ENCODE measurements around the gene THSD4. TPM values are rescaled to one million over a fixed set of nuclear protein-coding genes. Genes with fewer than 3 reads are reported as not detected.

THSD4 gene
- total RNA-seq, 1 experiment from 2014 or later = 29.3 TPM

GRCh38 chr15:71785996-71786395 lies 670.7 kb downstream of the THSD4 start:
- Histone ChIP-seq H3K27me3 (ENCODE audit: insufficient read depth, low read depth) (no peaks in the 10 kb centered on the region), H4K20me1 (ENCODE audit: insufficient read depth) (no peaks in the 10 kb centered on the region), H3K4me3 (no peak overlapping the region), H3K36me3 (ENCODE audit: low read depth) (no peaks in the 10 kb centered on the region), H3K79me2 (ENCODE audit: low read depth) (no peaks in the 10 kb centered on the region), H3K27ac (no peak overlapping the region), H3K9me3 (ENCODE audit: insufficient read depth, low read depth) (no peaks in the 10 kb centered on the region), H3F3A (ENCODE audit: insufficient read depth, low read depth) (peaks cover 14% of the 10 kb centered on the region), H3K9me2 (ENCODE audit: insufficient read depth) (no peaks in the 10 kb centered on the region), H2AFZ (no peak overlapping the region), H3K4me1 (replicated peaks; ENCODE audit: insufficient read depth) (peaks cover 25% of the 10 kb centered on the region), H3K4me2 (no peak overlapping the region)
- POLR2A ChIA-PET (ENCODE audit: unreplicated experiment) = no interaction called here
- no TSS peak for BruUV-seq (replicated peaks)
- intact Hi-C loops (cut with micrococcal nuclease; ENCODE audit: unreplicated experiment) = no loop called here
- DNase-seq = no peak
- CTCF ChIA-PET = no interaction called here
- no peak for TF ChIP-seq CTCF (conservative IDR thresholded peaks at IDR 0.05)
- no peak for TF ChIP-seq EZH2 (IDR thresholded peaks at IDR 0.05; ENCODE audit: low read depth)

GRCh38 chr15:71786673-71787072 lies 671.4 kb downstream of the THSD4 start:
- ChIA-PET POLR2A (ENCODE audit: unreplicated experiment) (no interaction called here), CTCF (interaction anchor here (0.9 kb wide), 1 partner anchor 34 kb away, joined by 3 read pairs; no protein-coding TSS in a partner anchor)
- no TSS peak for BruUV-seq (replicated peaks)
- intact Hi-C loops (cut with micrococcal nuclease; ENCODE audit: unreplicated experiment) = no loop called here
- H3K4me2 ChIP-seq = no peak overlapping the region
- H3K9me3 ChIP-seq (ENCODE audit: insufficient read depth, low read depth) = no peaks in the 10 kb centered on the region
- H3K4me3 ChIP-seq = no peak overlapping the region
- no peaks in the 10 kb centered on the region for H3K79me2 ChIP-seq (ENCODE audit: low read depth)
- H3K9me2 ChIP-seq (ENCODE audit: insufficient read depth) = no peaks in the 10 kb centered on the region
- H3K27ac ChIP-seq = no peak overlapping the region
- H3F3A ChIP-seq (ENCODE audit: insufficient read depth, low read depth) = peaks cover 20% of the 10 kb centered on the region
- no peaks in the 10 kb centered on the region for H3K27me3 ChIP-seq (ENCODE audit: insufficient read depth, low read depth)
- no peak for DNase-seq
- H4K20me1 ChIP-seq (ENCODE audit: insufficient read depth) = no peaks in the 10 kb centered on the region
- H3K36me3 ChIP-seq (ENCODE audit: low read depth) = no peaks in the 10 kb centered on the region
- TF ChIP-seq EZH2 (IDR thresholded peaks at IDR 0.05; ENCODE audit: low read depth) = no peak
- TF ChIP-seq CTCF (conservative IDR thresholded peaks at IDR 0.05) = no peak
- H3K4me1 ChIP-seq (replicated peaks; ENCODE audit: insufficient read depth) = peaks cover 32% of the 10 kb centered on the region
- no peak overlapping the region for H2AFZ ChIP-seq

- POLR2A ChIA-PET (ENCODE audit: unreplicated experiment) = no interaction called here
- no peaks in the 10 kb centered on the region for H3K36me3 ChIP-seq (ENCODE audit: low read depth)
- no peak overlapping the region for H3K4me3 ChIP-seq
- no TSS peak for BruUV-seq (replicated peaks)
- H3K9me2 ChIP-seq (ENCODE audit: insufficient read depth) = no peaks in the 10 kb centered on the region
- no peaks in the 10 kb centered on the region for H3K79me2 ChIP-seq (ENCODE audit: low read depth)
- H3F3A ChIP-seq (ENCODE audit: insufficient read depth, low read depth) = peaks cover 23% of the 10 kb centered on the region
- CTCF ChIA-PET = no interaction called here
- no peaks in the 10 kb centered on the region for H3K9me3 ChIP-seq (ENCODE audit: insufficient read depth, low read depth)
- no peak overlapping the region for H3K4me2 ChIP-seq
- H4K20me1 ChIP-seq (ENCODE audit: insufficient read depth) = no peaks in the 10 kb centered on the region
- peaks cover 46% of the 10 kb centered on the region for H3K4me1 ChIP-seq (replicated peaks; ENCODE audit: insufficient read depth)
- TF ChIP-seq EZH2 (IDR thresholded peaks at IDR 0.05; ENCODE audit: low read depth) (no peak), CTCF (conservative IDR thresholded peaks at IDR 0.05) (no peak)
- no peaks in the 10 kb centered on the region for H3K27me3 ChIP-seq (ENCODE audit: insufficient read depth, low read depth)
- intact Hi-C loops (cut with micrococcal nuclease; ENCODE audit: unreplicated experiment) = no loop called here
- no peak for DNase-seq
- no peak overlapping the region for H3K27ac ChIP-seq
- no peak overlapping the region for H2AFZ ChIP-seq
Measured at GRCh38 chr15:71788646-71789579, 673.6 kb downstream of the THSD4 start.
